GM18870 (cell line): ENCODE results near the gene LRRC45.

Source experiments
- ATAC-seq: cut with Tn5 transposase; IDR thresholded peaks from one replicate; pipeline ENCODE4 v1.9.1; 2021; ENCODE audit warnings: moderate library complexity; ENCODE audit not compliant: unreplicated experiment

Gene LRRC45

GRCh38 chr17:82007228-82007494, 15.9 kb upstream of the LRRC45 start:
- ATAC-seq: no peak

GRCh38 chr17:82007495-82008257, 15.4 kb upstream of the LRRC45 start:
- no peak for ATAC-seq

- no peak for ATAC-seq
Observed at GRCh38 chr17:82008258-82008940, 14.7 kb upstream of the LRRC45 start.

- no peak for ATAC-seq
Observed at GRCh38 chr17:82008941-82009405, 14.1 kb upstream of the LRRC45 start.

- ATAC-seq: no peak
Observed at GRCh38 chr17:82009413-82009812, 13.7 kb upstream of the LRRC45 start.

- ATAC-seq: no peak
Observed at GRCh38 chr17:82010575-82011525, 12.3 kb upstream of the LRRC45 start.

GRCh38 chr17:82011617-82012187, 11.4 kb upstream of the LRRC45 start:
- no peak for ATAC-seq

- ATAC-seq: no peak
Observed at GRCh38 chr17:82012261-82012639, 10.9 kb upstream of the LRRC45 start.

GRCh38 chr17:82012640-82013295, 10.3 kb upstream of the LRRC45 start:
- ATAC-seq: no peak

GRCh38 chr17:82013341-82013740, 9.8 kb upstream of the LRRC45 start:
- no peak for ATAC-seq

- no peak for ATAC-seq
Observed at GRCh38 chr17:82013772-82014321, 9.3 kb upstream of the LRRC45 start.

- ATAC-seq: no peak
Observed at GRCh38 chr17:82014432-82014831, 8.7 kb upstream of the LRRC45 start.

- no peak for ATAC-seq
Observed at GRCh38 chr17:82014971-82015310, 8.2 kb upstream of the LRRC45 start.

- no peak for ATAC-seq
Observed at GRCh38 chr17:82015311-82015971, 7.7 kb upstream of the LRRC45 start.

GRCh38 chr17:82016061-82016874, 6.8 kb upstream of the LRRC45 start:
- no peak for ATAC-seq

GRCh38 chr17:82016875-82017459, 6.1 kb upstream of the LRRC45 start:
- no peak for ATAC-seq

GRCh38 chr17:82017612-82018151, 5.4 kb upstream of the LRRC45 start:
- no peak for ATAC-seq

GRCh38 chr17:82018152-82018988, 4.7 kb upstream of the LRRC45 start:
- ATAC-seq: no peak
